ENCODE data around the gene CDADC1. TPM values are rescaled to one million over a fixed set of nuclear protein-coding genes. Genes with fewer than 3 reads are reported as not detected.

CDADC1 gene
- total RNA-seq, 1 donor from 2014 or later: 0.96 TPM

- no peak for TF ChIP-seq CTCF (IDR thresholded peaks at IDR 0.05)
- intact Hi-C loops (cut with DNase I): no loop called here
- Histone ChIP-seq H3K9me3 (no peaks in the 10 kb centered on the region), H3K27me3 (no peaks in the 10 kb centered on the region), H3K4me3 (no peak overlapping the region), H3K36me3 (peaks cover 32 to 46% of the 10 kb centered on the region in 2 donors), H3K27ac (no peak overlapping the region), H3K4me1 (no peaks in the 10 kb centered on the region)
- DNase-seq (ENCODE audit: low spot score in 2 of 2): no peak
Measured at GRCh38 chr13:49259586-49259985, 11.9 kb downstream of the CDADC1 start.

GRCh38 chr13:49262634-49263033, 14.9 kb downstream of the CDADC1 start:
- no peak overlapping the region for H3K4me3 ChIP-seq
- H3K4me1 ChIP-seq: no peaks in the 10 kb centered on the region
- no peaks in the 10 kb centered on the region for H3K9me3 ChIP-seq
- H3K27ac ChIP-seq: no peak overlapping the region
- DNase-seq (ENCODE audit: low spot score in 2 of 2): no peak
- H3K36me3 ChIP-seq: peaks cover 17 to 24% of the 10 kb centered on the region in 2 donors
- no peaks in the 10 kb centered on the region for H3K27me3 ChIP-seq
- no peak for TF ChIP-seq CTCF (IDR thresholded peaks at IDR 0.05)
- intact Hi-C loops (cut with DNase I): no loop called here

GRCh38 chr13:49265822-49266221, 18.1 kb downstream of the CDADC1 start:
- no peak overlapping the region for H3K4me3 ChIP-seq
- no peak for TF ChIP-seq CTCF (IDR thresholded peaks at IDR 0.05)
- DNase-seq (ENCODE audit: low spot score in 2 of 2): no peak
- H3K4me1 ChIP-seq: no peaks in the 10 kb centered on the region
- no peaks in the 10 kb centered on the region for H3K27me3 ChIP-seq
- H3K9me3 ChIP-seq: no peaks in the 10 kb centered on the region
- H3K27ac ChIP-seq: no peak overlapping the region
- intact Hi-C loops (cut with DNase I): no loop called here
- H3K36me3 ChIP-seq: peaks cover 8 to 13% of the 10 kb centered on the region in 2 donors

- intact Hi-C loops (cut with DNase I): no loop called here
- H3K27ac ChIP-seq: no peak overlapping the region
- H3K4me3 ChIP-seq: no peak overlapping the region
- DNase-seq (ENCODE audit: low spot score in 2 of 2): no peak
- H3K36me3 ChIP-seq: peaks cover 0 to 8% of the 10 kb centered on the region in 2 donors
- no peaks in the 10 kb centered on the region for H3K27me3 ChIP-seq
- no peaks in the 10 kb centered on the region for H3K9me3 ChIP-seq
- TF ChIP-seq CTCF (IDR thresholded peaks at IDR 0.05): no peak
- H3K4me1 ChIP-seq: no peaks in the 10 kb centered on the region
Measured at GRCh38 chr13:49271264-49271663, 23.5 kb downstream of the CDADC1 start.

GRCh38 chr13:49272296-49272695, 24.6 kb downstream of the CDADC1 start:
- Histone ChIP-seq H3K27ac (no peak overlapping the region), H3K27me3 (no peaks in the 10 kb centered on the region), H3K36me3 (peaks cover 0 to 8% of the 10 kb centered on the region in 2 donors), H3K9me3 (no peaks in the 10 kb centered on the region), H3K4me1 (no peaks in the 10 kb centered on the region), H3K4me3 (no peak overlapping the region)
- no peak for DNase-seq (ENCODE audit: low spot score in 2 of 2)
- intact Hi-C loops (cut with DNase I): no loop called here
- no peak for TF ChIP-seq CTCF (IDR thresholded peaks at IDR 0.05)

GRCh38 chr13:49278211-49278610, 30.5 kb downstream of the CDADC1 start:
- Histone ChIP-seq H3K4me3 (no peak overlapping the region), H3K27ac (no peak overlapping the region), H3K4me1 (no peaks in the 10 kb centered on the region), H3K36me3 (peaks cover 0 to 5% of the 10 kb centered on the region in 2 donors), H3K9me3 (no peaks in the 10 kb centered on the region), H3K27me3 (no peaks in the 10 kb centered on the region)
- intact Hi-C loops (cut with DNase I): no loop called here
- no peak for TF ChIP-seq CTCF (IDR thresholded peaks at IDR 0.05)
- no peak for DNase-seq (ENCODE audit: low spot score in 2 of 2)

All from ascending aorta (tissue), 2 donors.